ENCODE data around the gene WAC. TPM values are rescaled to one million over a fixed set of nuclear protein-coding genes. Genes with fewer than 3 reads are reported as not detected.
"Not testable (repeated sequence)": the region's sequence is repeated elsewhere in the genome, so short reads cannot be mapped to it uniquely, and the experiment has no call there.

The WAC gene
- polyA plus RNA-seq (2013, experiment 1 of 2): 103 TPM
- 110 TPM for polyA plus RNA-seq (2013, experiment 2 of 2)

- under 1% methylated on average over 102 of the region's 102 CpGs for WGBS
- Histone ChIP-seq H3K9me3 (ENCODE audit: insufficient read depth, low read depth, low read length) (no peaks in the 10 kb centered on the region), H3K9ac (ENCODE audit: low read depth, low read length) (peak within 1 kb of the TSS; percentile 99), H3K4me1 (ENCODE audit: insufficient read depth, low read length) (peaks cover 18% of the 10 kb centered on the region), H3K27me3 (ENCODE audit: insufficient read depth, low read length) (no peaks in the 10 kb centered on the region), H3K36me3 (ENCODE audit: insufficient read depth, low read length) (peaks cover 36% of the 10 kb centered on the region), H3K27ac (ENCODE audit: low read depth, low read length) (peak within 1 kb of the TSS; percentile 100), H3K4me3 (ENCODE audit: low read length) (peak within 1 kb of the TSS; percentile 82)
Measured at GRCh38 chr10:28532337-28533185, at the start of gene WAC. TSS of gene WAC (plus strand) at chr10:28533118. CDS start at chr10:28533580, 462 bp downstream.

- no peaks in the 10 kb centered on the region for H3K9me3 ChIP-seq (ENCODE audit: insufficient read depth, low read depth, low read length)
- H3K27me3 ChIP-seq (ENCODE audit: insufficient read depth, low read length): no peaks in the 10 kb centered on the region
- H3K36me3 ChIP-seq (ENCODE audit: insufficient read depth, low read length): no peaks in the 10 kb centered on the region
- 93% methylated on average over 6 of the region's 6 CpGs for WGBS
- no peak overlapping the region for H3K9ac ChIP-seq (ENCODE audit: low read depth, low read length)
- no peak overlapping the region for H3K4me3 ChIP-seq (ENCODE audit: low read length)
- no peaks in the 10 kb centered on the region for H3K4me1 ChIP-seq (ENCODE audit: insufficient read depth, low read length)
- H3K27ac ChIP-seq (ENCODE audit: low read depth, low read length): no peak overlapping the region
Measured at GRCh38 chr10:28489206-28489605, 43.7 kb upstream of the WAC start.

GRCh38 chr10:28490256-28490865 is 42.6 kb upstream of the WAC start:
- H3K27me3 ChIP-seq (ENCODE audit: insufficient read depth, low read length); H3K4me1 ChIP-seq (ENCODE audit: insufficient read depth, low read length); H3K27ac ChIP-seq (ENCODE audit: low read depth, low read length); H3K9me3 ChIP-seq (ENCODE audit: insufficient read depth, low read depth, low read length); H3K9ac ChIP-seq (ENCODE audit: low read depth, low read length); H3K36me3 ChIP-seq (ENCODE audit: insufficient read depth, low read length); H3K4me3 ChIP-seq (ENCODE audit: low read length): not testable (repeated sequence)
- no CpG with 5 or more reads among the region's 2 CpGs for WGBS

- Histone ChIP-seq H3K9me3 (ENCODE audit: insufficient read depth, low read depth, low read length) (no peaks in the 10 kb centered on the region), H3K4me1 (ENCODE audit: insufficient read depth, low read length) (no peaks in the 10 kb centered on the region), H3K9ac (ENCODE audit: low read depth, low read length) (no peak overlapping the region), H3K27me3 (ENCODE audit: insufficient read depth, low read length) (no peaks in the 10 kb centered on the region), H3K4me3 (ENCODE audit: low read length) (no peak overlapping the region), H3K27ac (ENCODE audit: low read depth, low read length) (no peak overlapping the region), H3K36me3 (ENCODE audit: insufficient read depth, low read length) (no peaks in the 10 kb centered on the region)
- WGBS: 95% methylated on average over 8 of the region's 12 CpGs
Measured at GRCh38 chr10:28492116-28492920, 40.6 kb upstream of the WAC start.

- no peak overlapping the region for H3K27ac ChIP-seq (ENCODE audit: low read depth, low read length)
- H3K36me3 ChIP-seq (ENCODE audit: insufficient read depth, low read length): no peaks in the 10 kb centered on the region
- WGBS: 75% methylated on average over 2 of the region's 2 CpGs
- H3K9me3 ChIP-seq (ENCODE audit: insufficient read depth, low read depth, low read length): no peaks in the 10 kb centered on the region
- no peaks in the 10 kb centered on the region for H3K27me3 ChIP-seq (ENCODE audit: insufficient read depth, low read length)
- H3K9ac ChIP-seq (ENCODE audit: low read depth, low read length): no peak overlapping the region
- no peak overlapping the region for H3K4me3 ChIP-seq (ENCODE audit: low read length)
- no peaks in the 10 kb centered on the region for H3K4me1 ChIP-seq (ENCODE audit: insufficient read depth, low read length)
Measured at GRCh38 chr10:28494420-28494819, 38.5 kb upstream of the WAC start.

- WGBS: 78% methylated on average over 3 of the region's 3 CpGs
- H3K4me3 ChIP-seq (ENCODE audit: low read length): no peak overlapping the region
Measured at GRCh38 chr10:28495084-28495483, 37.8 kb upstream of the WAC start.

GRCh38 chr10:28496017-28496416 is 36.9 kb upstream of the WAC start:
- H3K27me3 ChIP-seq (ENCODE audit: insufficient read depth, low read length): no peaks in the 10 kb centered on the region
- H3K4me1 ChIP-seq (ENCODE audit: insufficient read depth, low read length): 0 out of 2 replicates have a peak, but pooled peaks cover 5% of the 10 kb centered on the region
- no peaks in the 10 kb centered on the region for H3K36me3 ChIP-seq (ENCODE audit: insufficient read depth, low read length)
- H3K4me3 ChIP-seq (ENCODE audit: low read length): no peak overlapping the region
- no peak overlapping the region for H3K27ac ChIP-seq (ENCODE audit: low read depth, low read length)
- 93% methylated on average over 3 of the region's 3 CpGs for WGBS
- no peak overlapping the region for H3K9ac ChIP-seq (ENCODE audit: low read depth, low read length)
- H3K9me3 ChIP-seq (ENCODE audit: insufficient read depth, low read depth, low read length): no peaks in the 10 kb centered on the region

More at GRCh38 chr10:28495084-28495483, 37.8 kb upstream of the WAC start:
- H3K27me3 ChIP-seq (ENCODE audit: insufficient read depth, low read length): no peaks in the 10 kb centered on the region
- no peak overlapping the region for H3K27ac ChIP-seq (ENCODE audit: low read depth, low read length)
- 0 out of 2 replicates have a peak, but pooled peaks cover 5% of the 10 kb centered on the region for H3K4me1 ChIP-seq (ENCODE audit: insufficient read depth, low read length)
- H3K9me3 ChIP-seq (ENCODE audit: insufficient read depth, low read depth, low read length): no peaks in the 10 kb centered on the region
- no peaks in the 10 kb centered on the region for H3K36me3 ChIP-seq (ENCODE audit: insufficient read depth, low read length)
- H3K9ac ChIP-seq (ENCODE audit: low read depth, low read length): no peak overlapping the region

- Histone ChIP-seq H3K4me3 (ENCODE audit: low read length) (no peak overlapping the region), H3K27me3 (ENCODE audit: insufficient read depth, low read length) (no peaks in the 10 kb centered on the region), H3K27ac (ENCODE audit: low read depth, low read length) (no peak overlapping the region), H3K4me1 (ENCODE audit: insufficient read depth, low read length) (0 out of 2 replicates have a peak, but pooled peaks cover 5% of the 10 kb centered on the region), H3K36me3 (ENCODE audit: insufficient read depth, low read length) (no peaks in the 10 kb centered on the region), H3K9me3 (ENCODE audit: insufficient read depth, low read depth, low read length) (no peaks in the 10 kb centered on the region), H3K9ac (ENCODE audit: low read depth, low read length) (no peak overlapping the region)
- WGBS: 91% methylated on average over 2 of the region's 2 CpGs
Measured at GRCh38 chr10:28496481-28496961, 36.4 kb upstream of the WAC start.

- 85% methylated on average over 3 of the region's 3 CpGs for WGBS
- Histone ChIP-seq H3K9me3 (ENCODE audit: insufficient read depth, low read depth, low read length) (no peaks in the 10 kb centered on the region), H3K4me1 (ENCODE audit: insufficient read depth, low read length) (0 out of 2 replicates have a peak, but pooled peaks cover 5% of the 10 kb centered on the region), H3K27ac (ENCODE audit: low read depth, low read length) (no peak overlapping the region), H3K36me3 (ENCODE audit: insufficient read depth, low read length) (no peaks in the 10 kb centered on the region), H3K9ac (ENCODE audit: low read depth, low read length) (no peak overlapping the region), H3K27me3 (ENCODE audit: insufficient read depth, low read length) (no peaks in the 10 kb centered on the region), H3K4me3 (ENCODE audit: low read length) (no peak overlapping the region)
Measured at GRCh38 chr10:28497313-28498126, 35.4 kb upstream of the WAC start.

GRCh38 chr10:28500203-28500602 is 32.7 kb upstream of the WAC start:
- 82% methylated on average over 5 of the region's 5 CpGs for WGBS
- not testable (repeated sequence) for H3K4me1 ChIP-seq (ENCODE audit: insufficient read depth, low read length)

More at GRCh38 chr10:28500203-28500602, 32.7 kb upstream of the WAC start:
- not testable (repeated sequence) for H3K9me3 ChIP-seq (ENCODE audit: insufficient read depth, low read depth, low read length); H3K27me3 ChIP-seq (ENCODE audit: insufficient read depth, low read length); H3K9ac ChIP-seq (ENCODE audit: low read depth, low read length); H3K36me3 ChIP-seq (ENCODE audit: insufficient read depth, low read length); H3K27ac ChIP-seq (ENCODE audit: low read depth, low read length); H3K4me3 ChIP-seq (ENCODE audit: low read length)
